Measurements from ENCODE around the gene MDFI. TPM values are rescaled to one million over a fixed set of nuclear protein-coding genes. Genes with fewer than 3 reads are reported as not detected.

MDFI gene
- polyA plus RNA-seq, 1 donor from 2014 or later: 42.5 TPM

- TF ChIP-seq REST (IDR thresholded peaks at IDR 0.05; ENCODE audit: borderline replicate concordance) (no peak), EP300 (conservative IDR thresholded peaks at IDR 0.05; ENCODE audit: poor library complexity, severe bottlenecking) (no peak), SMC3 (conservative IDR thresholded peaks at IDR 0.05; ENCODE audit: poor library complexity) (no peak), POLR2AphosphoS5 (IDR thresholded peaks at IDR 0.05) (no peak), MXI1 (conservative IDR thresholded peaks at IDR 0.05; ENCODE audit: poor library complexity, severe bottlenecking) (no peak), EZH2 (IDR thresholded peaks at IDR 0.05; ENCODE audit: borderline replicate concordance, insufficient read depth, low read length, poor library complexity, severe bottlenecking) (no peak), TAF1 (IDR thresholded peaks at IDR 0.05; ENCODE audit: low read depth) (no peak), CTCF (IDR thresholded peaks at IDR 0.05; ENCODE audit: poor library complexity, severe bottlenecking) (no peak), RAD21 (conservative IDR thresholded peaks at IDR 0.05) (no peak)
- H3K9me3 ChIP-seq (ENCODE audit: low read length): no peaks in the 10 kb centered on the region
- H2AFZ ChIP-seq (ENCODE audit: low read depth, low read length): no peak overlapping the region
- peaks cover 10% of the 10 kb centered on the region for H3F3A ChIP-seq (ENCODE audit: insufficient read depth, low read length, poor library complexity, severe bottlenecking)
- H3K27ac ChIP-seq (ENCODE audit: low read length): no peak overlapping the region
- H3K9me2 ChIP-seq (ENCODE audit: insufficient read depth, low read length): no peaks in the 10 kb centered on the region
- no peaks in the 10 kb centered on the region for H3K36me3 ChIP-seq (ENCODE audit: insufficient read depth, low read length)
- H3K79me2 ChIP-seq (replicated peaks; ENCODE audit: insufficient read depth, low read length): no peaks in the 10 kb centered on the region
- no peak overlapping the region for H3K9ac ChIP-seq (ENCODE audit: low read length)
- H3K27me3 ChIP-seq (ENCODE audit: insufficient read depth, low read depth, low read length): no peaks in the 10 kb centered on the region
- H3K4me2 ChIP-seq (ENCODE audit: low read length): no peak overlapping the region
- H4K20me1 ChIP-seq (ENCODE audit: insufficient read depth): no peaks in the 10 kb centered on the region
- H3K4me3 ChIP-seq (ENCODE audit: low read length): no peak overlapping the region
Observed at GRCh38 chr6:41672016-41672415, 33.7 kb downstream of the MDFI start.

- H3K9me2 ChIP-seq (ENCODE audit: insufficient read depth, low read length): no peaks in the 10 kb centered on the region
- H3K27ac ChIP-seq (ENCODE audit: low read length): no peak overlapping the region
- TF ChIP-seq POLR2AphosphoS5 (IDR thresholded peaks at IDR 0.05) (no peak), MXI1 (conservative IDR thresholded peaks at IDR 0.05; ENCODE audit: poor library complexity, severe bottlenecking) (no peak), REST (IDR thresholded peaks at IDR 0.05; ENCODE audit: borderline replicate concordance) (no peak), SMC3 (conservative IDR thresholded peaks at IDR 0.05; ENCODE audit: poor library complexity) (no peak), CTCF (IDR thresholded peaks at IDR 0.05; ENCODE audit: poor library complexity, severe bottlenecking) (no peak), EP300 (conservative IDR thresholded peaks at IDR 0.05; ENCODE audit: poor library complexity, severe bottlenecking) (no peak), TAF1 (IDR thresholded peaks at IDR 0.05; ENCODE audit: low read depth) (no peak)
- no peaks in the 10 kb centered on the region for H3K36me3 ChIP-seq (ENCODE audit: insufficient read depth, low read length)
- no peaks in the 10 kb centered on the region for H3K27me3 ChIP-seq (ENCODE audit: insufficient read depth, low read depth, low read length)
- H3F3A ChIP-seq (ENCODE audit: insufficient read depth, low read length, poor library complexity, severe bottlenecking): peaks cover 10% of the 10 kb centered on the region
- no peaks in the 10 kb centered on the region for H3K9me3 ChIP-seq (ENCODE audit: low read length)
- H3K79me2 ChIP-seq (replicated peaks; ENCODE audit: insufficient read depth, low read length): no peaks in the 10 kb centered on the region
- H3K4me3 ChIP-seq (ENCODE audit: low read length): no peak overlapping the region
- no peak overlapping the region for H2AFZ ChIP-seq (ENCODE audit: low read depth, low read length)
- H3K9ac ChIP-seq (ENCODE audit: low read length): no peak overlapping the region
- H3K4me2 ChIP-seq (ENCODE audit: low read length): no peak overlapping the region
- H4K20me1 ChIP-seq (ENCODE audit: insufficient read depth): no peaks in the 10 kb centered on the region
Observed at GRCh38 chr6:41672816-41673703, 34.8 kb downstream of the MDFI start.

Data from neural cell (in vitro differentiated cells).